ENCODE measurements around the gene ABL2.

Gene ABL2

GRCh38 chr1:179128520-179128919, 101.0 kb downstream of the ABL2 start:
- DNase-seq, result no peak

DNA sequence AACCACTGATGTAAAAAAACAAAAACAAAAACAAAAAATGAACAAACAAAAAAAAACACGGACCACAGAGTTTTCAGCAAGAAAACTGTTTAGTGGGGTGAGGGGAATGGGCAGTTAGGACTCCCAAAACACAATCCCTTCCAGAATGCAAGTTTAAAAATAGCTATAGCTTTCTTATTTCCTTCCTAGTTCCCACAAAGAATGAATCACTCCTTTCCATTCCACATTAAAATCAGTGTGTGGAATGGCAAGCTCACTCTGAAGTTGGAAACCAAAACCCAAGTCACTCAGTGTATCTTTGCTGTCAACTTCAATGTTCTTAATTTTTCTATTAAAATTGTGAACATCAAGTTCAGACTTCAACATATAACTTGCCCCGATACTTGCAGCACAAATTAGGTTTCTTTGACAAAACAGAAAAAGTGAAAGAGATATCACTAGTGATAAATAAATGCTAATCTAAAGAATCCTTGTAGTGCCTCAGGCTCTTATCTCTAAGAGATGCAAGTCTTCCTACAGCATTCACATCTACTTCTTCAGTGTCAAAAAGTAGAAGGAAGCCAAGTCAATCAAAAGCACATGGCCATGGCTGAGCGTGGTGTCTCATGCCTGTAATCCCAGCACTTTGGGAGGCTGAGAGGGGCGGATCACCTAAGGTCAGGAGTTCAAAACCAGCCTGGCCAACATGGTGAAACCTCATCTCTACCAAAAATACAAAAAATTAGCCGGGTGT, 102.1 kb downstream of the ABL2 start:
- no peak for DNase-seq

- no peak for DNase-seq
Measured at GRCh38 chr1:179126338-179127060, 103.0 kb downstream of the ABL2 start.

DNA sequence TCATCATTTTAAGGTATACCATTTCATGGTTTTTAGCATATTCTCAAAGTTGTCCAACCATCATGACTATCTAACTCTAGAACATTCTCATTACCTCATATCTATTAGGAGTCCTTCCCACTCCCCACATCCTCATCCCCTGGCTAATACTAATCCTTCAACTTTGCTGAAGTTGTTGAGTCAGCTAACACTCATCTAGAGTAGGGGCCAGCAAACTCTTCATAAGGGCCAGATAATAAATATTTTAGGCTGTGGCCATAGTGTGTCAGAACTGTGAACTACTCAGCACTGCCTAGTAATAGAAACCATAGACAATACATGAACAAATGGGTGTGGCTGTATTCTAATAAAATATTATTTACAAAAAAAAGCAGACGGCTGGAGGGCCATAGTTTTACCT, 104.6 kb downstream of the ABL2 start:
- DNase-seq, result no peak

DNA sequence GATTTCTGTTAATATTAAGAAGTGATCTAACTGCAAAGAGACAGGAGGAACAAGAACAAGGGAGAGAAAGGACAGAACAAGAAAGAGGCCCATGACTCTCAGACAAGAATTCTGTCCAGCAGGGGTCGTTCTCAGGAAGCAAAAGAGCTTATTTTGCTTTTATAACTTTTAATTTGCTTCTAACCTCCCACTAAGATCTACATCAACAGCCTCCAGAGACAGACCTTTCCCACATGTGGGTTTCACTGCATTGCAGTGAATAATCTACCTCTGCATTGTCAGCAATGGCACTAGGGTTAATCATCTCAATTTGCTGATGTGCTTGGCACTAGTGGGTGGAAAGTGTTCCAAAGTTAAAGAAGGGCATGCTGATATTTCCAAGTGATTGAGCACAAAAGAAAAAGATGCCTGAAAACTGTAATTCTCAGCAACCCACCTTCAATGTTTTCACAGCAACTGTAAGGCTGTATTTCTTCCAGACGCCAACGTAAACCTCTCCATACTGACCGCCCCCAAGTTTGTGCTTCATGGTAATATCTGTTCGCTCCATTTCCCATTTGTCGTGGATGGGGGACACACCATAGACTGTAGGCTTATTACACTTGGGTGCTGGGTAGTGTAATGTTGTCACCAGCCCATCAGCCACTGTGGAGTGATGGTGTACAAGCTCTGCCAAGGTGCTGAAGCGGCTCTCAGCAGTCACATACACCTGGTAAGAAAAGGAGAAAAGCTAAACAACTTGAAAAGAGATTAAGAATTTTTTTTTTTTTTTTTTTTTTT, 108.1 kb downstream of the ABL2 start:
- DNase-seq, result peak; percentile 2 to 28

- DNase-seq, result no peak
Measured at GRCh38 chr1:179120736-179121135, 108.7 kb downstream of the ABL2 start.

DNA sequence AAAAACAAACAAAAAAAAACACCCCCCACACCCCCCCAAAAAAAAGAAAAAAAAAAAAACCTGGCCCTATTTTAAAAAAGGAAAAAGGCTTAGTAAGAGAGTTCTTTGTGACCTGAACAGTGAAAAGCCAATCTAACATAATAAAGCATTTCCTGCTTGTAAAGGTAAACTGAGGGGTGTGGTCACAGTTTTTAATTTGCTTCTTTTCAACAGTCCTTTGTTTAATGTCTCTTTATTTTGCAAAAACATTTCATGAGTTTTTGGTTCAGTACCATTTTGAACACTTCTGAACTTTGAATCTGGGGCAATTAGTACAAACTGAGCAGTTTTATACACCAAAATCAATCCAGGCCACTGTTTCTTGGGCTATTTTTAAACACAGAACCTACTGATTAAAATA, 110.0 kb downstream of the ABL2 start:
- DNase-seq, result no peak

GRCh38 chr1:179115181-179115580, 114.3 kb downstream of the ABL2 start:
- DNase-seq, result no peak

DNA sequence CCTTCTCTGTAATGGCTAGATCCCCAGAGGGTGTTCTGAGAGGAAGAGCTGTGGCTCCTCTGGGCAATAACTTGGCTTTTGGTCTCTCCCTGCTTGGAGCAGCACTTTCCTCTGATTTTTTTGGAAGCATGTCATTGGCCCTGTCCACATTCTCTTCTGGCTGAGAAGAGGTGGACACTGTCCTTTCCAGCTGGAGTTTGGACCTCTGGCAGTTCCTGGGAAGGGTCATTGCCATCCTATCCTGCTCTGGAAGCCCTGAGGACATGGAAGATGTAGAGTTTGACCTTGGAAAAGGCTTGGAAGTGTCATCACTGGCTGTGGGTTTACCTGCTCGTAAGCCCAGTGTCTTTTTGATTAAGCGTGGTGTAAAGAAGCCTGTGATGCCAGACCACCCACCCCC, 120.8 kb downstream of the ABL2 start:
- no peak for DNase-seq

- DNase-seq, result no peak
Measured at GRCh38 chr1:179107706-179108629, 121.5 kb downstream of the ABL2 start.

GRCh38 chr1:179105393-179105792, 124.1 kb downstream of the ABL2 start:
- DNase-seq, result peak; percentile 34 to 69

GRCh38 chr1:179104611-179105250, 124.7 kb downstream of the ABL2 start:
- DNase-seq, result no peak

DNA sequence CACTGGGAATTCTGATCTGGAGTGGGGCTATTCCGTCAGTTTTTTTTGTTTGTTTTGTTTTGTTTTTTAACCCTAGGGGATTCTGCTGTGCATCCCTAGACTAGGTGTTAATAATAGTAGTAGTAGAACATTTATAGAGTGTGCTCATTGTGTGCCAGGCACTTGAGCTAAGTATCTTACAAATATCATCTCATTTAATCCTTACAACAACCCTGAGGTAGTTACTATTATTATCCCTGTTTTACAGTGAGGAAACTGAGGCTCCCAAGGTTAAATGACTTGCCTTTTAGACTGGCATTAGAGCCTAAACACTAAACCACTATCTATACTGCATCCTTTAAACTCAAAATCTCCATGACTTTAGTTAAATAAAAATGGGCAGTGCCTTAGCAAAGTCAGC, 125.5 kb downstream of the ABL2 start:
- DNase-seq, result no peak

- no peak for DNase-seq
Measured at GRCh38 chr1:179101566-179101965, 127.9 kb downstream of the ABL2 start.

- no peak for DNase-seq
Measured at GRCh38 chr1:179099891-179100290, 129.6 kb downstream of the ABL2 start.

DNA sequence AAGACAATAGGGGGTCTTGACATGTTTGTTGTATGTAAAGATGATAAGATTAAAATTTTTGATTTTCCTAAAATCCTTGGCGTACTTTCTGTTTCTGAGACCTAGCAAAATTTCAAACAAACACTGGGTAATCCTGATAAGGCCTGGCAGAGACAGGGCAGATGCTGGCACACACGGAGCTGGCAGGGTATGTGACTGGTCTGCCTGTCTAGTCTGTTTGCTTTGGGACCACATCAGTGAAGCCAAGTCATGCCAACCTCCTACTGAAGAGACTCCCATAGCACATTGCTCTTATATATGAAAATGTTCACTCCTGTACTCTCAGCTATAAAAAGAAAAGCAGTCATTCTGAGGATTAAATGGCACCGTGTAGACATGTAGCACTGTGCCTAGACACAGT, 133.6 kb downstream of the ABL2 start:
- DNase-seq, result peak in 1 of 2 experiments; percentile 8

GRCh38 chr1:179095377-179095776, 134.1 kb downstream of the ABL2 start:
- DNase-seq, result peak; percentile 62 to 86

GRCh38 chr1:179094818-179095217, 134.7 kb downstream of the ABL2 start:
- DNase-seq, result no peak

DNA sequence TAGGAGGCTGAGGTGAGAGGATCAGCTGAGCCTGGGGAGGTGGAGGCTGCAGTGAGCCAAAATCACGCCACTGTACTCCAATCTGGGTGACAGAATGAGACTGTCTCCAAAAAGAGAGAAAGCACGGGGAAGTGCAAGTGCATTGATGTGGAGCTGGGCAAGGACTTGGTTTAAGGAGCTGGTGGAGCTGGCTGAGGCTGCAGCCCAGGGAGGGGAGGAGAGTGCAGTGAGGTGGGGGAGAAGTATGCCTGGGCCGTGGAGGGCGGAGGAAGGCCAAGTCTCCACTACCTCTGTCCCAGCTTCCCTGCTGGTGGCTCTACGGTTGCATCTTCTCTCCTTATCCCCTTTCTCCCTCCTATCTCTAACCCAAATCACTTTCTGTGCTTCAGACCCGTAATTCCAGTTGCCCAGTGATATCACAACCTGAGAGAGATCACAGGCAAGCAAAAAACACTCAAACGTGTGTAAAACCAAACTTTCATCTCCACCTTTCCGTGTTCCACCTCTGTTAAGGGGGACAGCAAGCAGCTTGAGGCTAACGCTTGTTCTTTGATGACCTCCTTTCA, 136.5 kb downstream of the ABL2 start:
- DNase-seq, result no peak

GRCh38 chr1:179091691-179092165, 137.7 kb downstream of the ABL2 start:
- peak in 1 of 2 experiments; percentile 33 for DNase-seq

GRCh38 chr1:179090923-179091322, 138.6 kb downstream of the ABL2 start:
- no peak for DNase-seq

GRCh38 chr1:179090522-179090921, 139.0 kb downstream of the ABL2 start:
- DNase-seq, result no peak

Data from NCI-H524 (cell line).